IPS-20b (cell line): Measurements from ENCODE around the gene PHKG2.

Experiments used
- H3K27ac ChIP-seq: one replicate; pipeline ENCODE4 v1.5.1; 2013; ENCODE audit warnings: low read length
- H3K27me3 ChIP-seq: 2 replicates; pipeline ENCODE4 v1.6.1; 2013; ENCODE audit warnings: mild to moderate bottlenecking, low read length, inconsistent platforms; ENCODE audit not compliant: insufficient read depth
- H3K36me3 ChIP-seq: 2 replicates; pipeline ENCODE4 v1.6.1; 2013; ENCODE audit warnings: low read depth, mild to moderate bottlenecking, inconsistent platforms, low read length, moderate library complexity; ENCODE audit not compliant: insufficient read depth
- H3K4me1 ChIP-seq: 2 replicates; pipeline ENCODE4 v1.6.1; 2013; ENCODE audit warnings: mild to moderate bottlenecking, control low read depth, inconsistent platforms, low read length, moderate library complexity; ENCODE audit not compliant: insufficient read depth
- H3K4me3 ChIP-seq: 2 replicates; pipeline ENCODE4 v1.5.1; 2013; ENCODE audit warnings: mild to moderate bottlenecking, low read length, inconsistent platforms
- H3K9ac ChIP-seq: 2 replicates; pipeline ENCODE4 v1.6.1; 2013; ENCODE audit warnings: low read depth, mild to moderate bottlenecking, inconsistent platforms, low read length, moderate library complexity
- H3K9me3 ChIP-seq: 2 replicates; pipeline ENCODE4 v1.6.1; 2013; ENCODE audit warnings: mild to moderate bottlenecking, low read depth, low read length, inconsistent platforms; ENCODE audit not compliant: insufficient read depth

The PHKG2 gene

DNA sequence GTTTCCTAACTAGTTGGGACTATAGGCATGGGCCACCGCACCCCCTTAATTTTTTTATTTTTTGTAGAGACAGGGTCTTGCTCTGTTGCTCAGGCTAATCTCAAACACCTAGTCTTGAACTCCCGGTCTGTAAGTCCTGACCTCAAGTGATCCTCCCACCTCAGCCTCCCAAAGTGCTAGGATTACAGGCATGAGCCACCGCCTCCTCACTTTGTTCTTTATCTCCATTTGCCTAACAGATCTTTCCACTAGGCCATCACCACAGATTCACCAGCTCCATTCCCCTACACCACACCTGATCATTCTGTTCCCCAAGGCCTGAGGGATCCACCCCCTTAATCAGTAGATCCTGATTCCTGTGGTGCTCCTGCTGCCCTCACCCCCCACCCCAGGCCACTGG is 46.4 kb downstream of the PHKG2 start:
- no peaks in the 10 kb centered on the region for H3K36me3 ChIP-seq
- H3K4me1 ChIP-seq = no peaks in the 10 kb centered on the region
- no peak overlapping the region for H3K27ac ChIP-seq
- no peaks in the 10 kb centered on the region for H3K9me3 ChIP-seq
- 0 out of 2 replicates have a peak, but pooled peaks cover 8% of the 10 kb centered on the region for H3K27me3 ChIP-seq
- H3K4me3 ChIP-seq = no peak overlapping the region
- no peak overlapping the region for H3K9ac ChIP-seq

DNA sequence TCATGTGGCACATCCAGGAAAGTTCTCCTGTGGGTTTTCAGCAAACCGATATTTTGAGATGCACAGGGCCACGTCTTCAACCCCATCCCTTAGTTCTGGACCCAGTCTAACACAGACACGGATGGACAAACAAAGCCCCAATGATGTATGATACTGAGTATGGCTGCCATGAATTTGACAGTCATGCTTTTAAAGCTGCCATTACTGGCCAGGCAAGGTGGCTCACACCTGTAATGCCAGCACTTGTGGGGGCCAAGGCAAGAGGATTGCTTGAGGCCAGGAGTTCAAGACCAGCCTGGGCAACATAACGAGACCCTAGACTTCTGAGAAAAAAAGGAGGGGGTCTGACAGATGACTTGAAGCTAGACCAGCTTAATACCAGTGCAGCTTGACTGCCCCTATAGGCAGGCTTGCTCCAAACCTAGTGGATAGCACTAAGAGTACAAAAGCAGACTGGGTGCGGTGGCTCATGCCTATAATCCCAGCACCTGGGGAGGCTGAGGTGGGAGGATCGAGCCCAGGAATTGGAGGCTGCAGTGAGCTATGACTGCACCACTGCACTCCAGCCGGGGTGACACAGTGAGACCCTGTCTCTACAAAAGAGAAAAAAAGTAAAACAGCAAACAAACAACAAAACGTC is 49.6 kb downstream of the PHKG2 start:
- H3K27me3 ChIP-seq = peaks cover 23% of the 10 kb centered on the region
- no peaks in the 10 kb centered on the region for H3K9me3 ChIP-seq
- H3K4me1 ChIP-seq = no peaks in the 10 kb centered on the region
- H3K9ac ChIP-seq = no peak overlapping the region
- H3K4me3 ChIP-seq = no peak overlapping the region
- H3K36me3 ChIP-seq = no peaks in the 10 kb centered on the region
- no peak overlapping the region for H3K27ac ChIP-seq
